OCI-LY7 (cell line): ENCODE results near the gene PRKN. TPM values are rescaled to one million over a fixed set of nuclear protein-coding genes. Genes with fewer than 3 reads are reported as not detected.

Source experiments
- BruUV-seq: library from RNA; stranded (reverse); fragments of 400-500 nt; replicated peaks from 2 replicates; lab custom pipeline; 2021; lab: Mats Ljungman, UMichigan
- CTCF ChIA-PET: fragments of 300-600 bp; sonication (Branson Sonifier 250); formaldehyde crosslinking; loops from one replicate; lab custom pipeline; 2022; ENCODE audit warnings: antibody characterized with exemption; ENCODE audit not compliant: unreplicated experiment; lab: Charles Lee
- POLR2A ChIA-PET: fragments of 300-600 bp; sonication (Branson Sonifier 250); formaldehyde crosslinking; loops from one replicate; lab custom pipeline; 2022; ENCODE audit warnings: antibody characterized with exemption; lab: Charles Lee
- DNase-seq: peaks from one replicate; pipeline ENCODE4 v3.0.0-alpha.2; 2015; ENCODE audit warnings: low spot score
- H2AFZ ChIP-seq: fragments of 200-600 bp; sonication (generic), shearing (Covaris generic); 2 replicates; pipeline ENCODE4 v1.6.1; 2014; ENCODE audit warnings: mild to moderate bottlenecking, antibody characterized with exemption, low read length, moderate library complexity
- H3K27ac ChIP-seq: fragments of 200-600 bp; sonication (generic); 2 replicates; pipeline ENCODE4 v1.5.1; 2014; ENCODE audit warnings: mixed run types, low read depth, mild to moderate bottlenecking, moderate library complexity, low read length, inconsistent platforms; ENCODE audit not compliant: poor library complexity, severe bottlenecking
- H3K36me3 ChIP-seq: fragments of 200-600 bp; sonication (generic); 2 replicates; pipeline ENCODE4 v1.6.1; 2014; ENCODE audit warnings: mild to moderate bottlenecking, antibody characterized with exemption, low read length, moderate library complexity, mixed read lengths; ENCODE audit not compliant: insufficient read depth
- H3K4me1 ChIP-seq: fragments of 200-600 bp; sonication (generic); 2 replicates; pipeline ENCODE4 v1.5.1; 2014; ENCODE audit warnings: mild to moderate bottlenecking, low read length; ENCODE audit not compliant: insufficient read depth, poor library complexity, severe bottlenecking
- H3K4me2 ChIP-seq: fragments of 200-600 bp; sonication (generic); 2 replicates; pipeline ENCODE4 v1.6.1; 2014; ENCODE audit warnings: mild to moderate bottlenecking, low read length
- H3K4me3 ChIP-seq: fragments of 200-600 bp; sonication (generic); 2 replicates; pipeline ENCODE4 v1.5.1; 2014; ENCODE audit warnings: mild to moderate bottlenecking, low read depth, low read length; ENCODE audit not compliant: poor library complexity, severe bottlenecking
- H3K79me2 ChIP-seq: fragments of 200-600 bp; sonication (generic); 2 replicates; pipeline ENCODE4 v1.6.1; 2016; ENCODE audit warnings: low read depth, mild to moderate bottlenecking, low read length, moderate library complexity, mixed read lengths; ENCODE audit not compliant: insufficient read depth
- H3K9me2 ChIP-seq: fragments of 200-600 bp; sonication (generic); 2 replicates; pipeline ENCODE4 v1.6.1; 2016; ENCODE audit warnings: mild to moderate bottlenecking, low read length, mixed read lengths; ENCODE audit not compliant: insufficient read depth
- H3K9me3 ChIP-seq: fragments of 200-600 bp; sonication (generic); 2 replicates; pipeline ENCODE4 v1.6.1; 2014; ENCODE audit warnings: mild to moderate bottlenecking, mixed run types, low read length, mixed read lengths
- H4K20me1 ChIP-seq: fragments of 200-600 bp; sonication (generic); 2 replicates; pipeline ENCODE4 v1.6.1; 2014; ENCODE audit warnings: mild to moderate bottlenecking, antibody characterized with exemption, low read length, moderate library complexity, mixed read lengths; ENCODE audit not compliant: insufficient read depth
- EZH2phosphoT487 ChIP-seq: fragments of 200-600 bp; sonication (generic); IDR thresholded peaks from 2 replicates; pipeline ENCODE4 v1.6.1; 2018; ENCODE audit warnings: low read depth, borderline replicate concordance, mild to moderate bottlenecking, mixed run types, antibody characterized with exemption, low read length, moderate library complexity, mixed read lengths
- intact Hi-C: fragments of 100-400 bp; cut with micrococcal nuclease; formaldehyde crosslinking; loops from one replicate; pipeline ENCODE4 v1.10.0; 2022; ENCODE audit not compliant: unreplicated experiment
- total RNA-seq, 2 experiments: library from RNA; depleted of rRNA in 1 of 2; stranded (reverse); fragments of >200 nt in 1 of 2; shearing (Covaris generic) in 1 of 2; gene quantifications; 2 replicates each; pipeline ENCODE4 v1.2.3, GENCODE V29; 2014 to 2022
- TF ChIP-seq, protein P1 (sequence below): fragments of 200-600 bp; sonication (generic); conservative IDR thresholded peaks from 2 replicates; pipeline ENCODE4 v1.5.1; 2014; ENCODE audit warnings: mild to moderate bottlenecking, antibody characterized with exemption, low read length, moderate library complexity, mixed read lengths

PRKN gene
- total RNA-seq, 2 experiments from 2014 or later = 1.3 to 2.0 TPM

DNA sequence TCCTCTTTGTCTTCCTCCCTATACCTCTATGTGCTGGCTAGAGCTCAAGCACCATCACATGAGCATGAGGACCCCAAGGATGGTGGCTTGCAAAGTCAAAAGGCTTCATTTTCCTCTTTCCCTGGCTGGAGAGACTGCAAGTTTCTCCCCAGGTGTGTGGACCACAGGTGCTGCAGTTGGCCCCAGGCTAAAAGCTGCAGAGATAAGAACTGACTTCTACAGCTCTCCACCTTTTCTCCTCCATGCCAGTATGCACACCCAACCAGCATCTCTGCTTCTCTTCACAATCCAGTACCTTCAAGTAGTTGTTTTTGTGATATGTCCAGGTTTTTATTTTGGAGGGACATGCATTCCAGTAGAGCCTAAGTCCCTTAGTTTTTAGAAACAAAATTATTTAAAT is 29.1 kb downstream of the PRKN start:
- no peak for TF ChIP-seq EZH2phosphoT487
- TF ChIP-seq, protein P1, sequence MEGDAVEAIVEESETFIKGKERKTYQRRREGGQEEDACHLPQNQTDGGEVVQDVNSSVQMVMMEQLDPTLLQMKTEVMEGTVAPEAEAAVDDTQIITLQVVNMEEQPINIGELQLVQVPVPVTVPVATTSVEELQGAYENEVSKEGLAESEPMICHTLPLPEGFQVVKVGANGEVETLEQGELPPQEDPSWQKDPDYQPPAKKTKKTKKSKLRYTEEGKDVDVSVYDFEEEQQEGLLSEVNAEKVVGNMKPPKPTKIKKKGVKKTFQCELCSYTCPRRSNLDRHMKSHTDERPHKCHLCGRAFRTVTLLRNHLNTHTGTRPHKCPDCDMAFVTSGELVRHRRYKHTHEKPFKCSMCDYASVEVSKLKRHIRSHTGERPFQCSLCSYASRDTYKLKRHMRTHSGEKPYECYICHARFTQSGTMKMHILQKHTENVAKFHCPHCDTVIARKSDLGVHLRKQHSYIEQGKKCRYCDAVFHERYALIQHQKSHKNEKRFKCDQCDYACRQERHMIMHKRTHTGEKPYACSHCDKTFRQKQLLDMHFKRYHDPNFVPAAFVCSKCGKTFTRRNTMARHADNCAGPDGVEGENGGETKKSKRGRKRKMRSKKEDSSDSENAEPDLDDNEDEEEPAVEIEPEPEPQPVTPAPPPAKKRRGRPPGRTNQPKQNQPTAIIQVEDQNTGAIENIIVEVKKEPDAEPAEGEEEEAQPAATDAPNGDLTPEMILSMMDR = no peak
- Histone ChIP-seq H3K4me2 (no peak overlapping the region), H4K20me1 (no peaks in the 10 kb centered on the region), H3K27ac (no peak overlapping the region), H3K4me1 (no peaks in the 10 kb centered on the region), H2AFZ (no peak overlapping the region), H3K9me3 (no peaks in the 10 kb centered on the region), H3K4me3 (no peak overlapping the region), H3K36me3 (no peaks in the 10 kb centered on the region), H3K79me2 (no peaks in the 10 kb centered on the region), H3K9me2 (no peaks in the 10 kb centered on the region)
- DNase-seq = no peak
- POLR2A ChIA-PET = no interaction called here
- CTCF ChIA-PET = no interaction called here
- intact Hi-C loops = no loop called here
- BruUV-seq = no TSS peak

DNA sequence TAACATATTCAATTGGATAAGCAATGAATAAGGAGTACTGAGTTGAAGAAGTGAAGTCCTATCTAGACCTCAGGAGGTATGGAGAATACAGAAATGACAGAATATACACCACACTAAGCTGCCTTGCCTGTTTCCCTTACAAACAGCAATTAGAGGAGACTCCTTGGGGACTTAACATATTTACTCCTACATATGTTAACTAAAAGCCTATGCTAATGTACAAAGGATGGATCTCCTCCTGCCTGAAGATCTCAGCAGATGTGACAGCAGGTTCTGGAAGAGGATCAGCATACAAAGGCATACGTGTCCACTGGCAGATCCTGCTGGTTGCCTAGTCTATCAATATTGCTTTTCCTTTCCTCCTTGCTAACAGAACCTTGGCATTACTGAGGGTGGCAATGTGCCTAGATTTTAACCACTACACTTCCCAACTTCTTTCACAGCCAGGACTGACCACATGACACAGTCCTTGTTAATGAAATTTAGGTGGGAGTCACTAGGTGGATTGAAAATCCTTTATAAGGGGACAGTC is 29.6 kb downstream of the PRKN start:
- Histone ChIP-seq H2AFZ (no peak overlapping the region), H3K4me3 (no peak overlapping the region), H3K79me2 (no peaks in the 10 kb centered on the region), H3K4me1 (no peaks in the 10 kb centered on the region), H3K36me3 (no peaks in the 10 kb centered on the region), H3K9me2 (no peaks in the 10 kb centered on the region), H3K4me2 (no peak overlapping the region), H4K20me1 (no peaks in the 10 kb centered on the region), H3K9me3 (no peaks in the 10 kb centered on the region), H3K27ac (no peak overlapping the region)
- ChIA-PET CTCF (no interaction called here), POLR2A (no interaction called here)
- DNase-seq = no peak
- BruUV-seq = no TSS peak
- no peak for TF ChIP-seq EZH2phosphoT487
- TF ChIP-seq, protein P1 = no peak
- intact Hi-C loops = no loop called here

DNA sequence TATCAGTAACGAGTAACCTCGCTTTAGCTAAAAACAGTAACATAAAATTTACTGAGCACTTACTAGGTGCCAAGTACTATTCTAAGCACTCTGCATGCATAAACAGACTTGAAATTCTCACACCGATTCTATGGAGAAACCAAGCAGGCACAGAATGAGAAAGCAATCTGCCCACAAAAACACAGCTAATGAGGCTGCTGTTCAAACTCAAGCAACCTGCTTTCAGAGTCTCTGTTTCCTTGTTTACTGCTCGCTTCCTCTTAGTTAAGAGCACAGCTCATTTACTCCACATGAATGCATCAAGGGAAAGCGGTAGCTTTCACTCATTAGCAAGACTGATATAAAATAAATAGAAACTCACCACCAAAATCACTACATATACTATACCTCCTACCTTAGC is 37.4 kb downstream of the PRKN start:
- no peaks in the 10 kb centered on the region for H4K20me1 ChIP-seq
- H3K4me3 ChIP-seq = no peak overlapping the region
- H3K27ac ChIP-seq = no peak overlapping the region
- intact Hi-C loops = no loop called here
- H3K4me2 ChIP-seq = no peak overlapping the region
- no peak overlapping the region for H2AFZ ChIP-seq
- POLR2A ChIA-PET = interaction anchor here (0.8 to 1.2 kb wide), 2 partner anchors 14 to 15 kb away, joined by 3 read pairs; no protein-coding TSS in a partner anchor
- H3K79me2 ChIP-seq = no peaks in the 10 kb centered on the region
- no TSS peak for BruUV-seq
- TF ChIP-seq, protein P1 = no peak
- no peak for TF ChIP-seq EZH2phosphoT487
- H3K36me3 ChIP-seq = no peaks in the 10 kb centered on the region
- CTCF ChIA-PET = no interaction called here
- H3K9me2 ChIP-seq = no peaks in the 10 kb centered on the region
- no peaks in the 10 kb centered on the region for H3K9me3 ChIP-seq
- no peaks in the 10 kb centered on the region for H3K4me1 ChIP-seq
- DNase-seq = no peak
